A673 (cell line): ENCODE measurements around the gene WWC1.

Experiments
- EZH2 ChIP-seq: fragments of 200-600 bp; sonication (generic); IDR thresholded peaks from 2 replicates; pipeline ENCODE4 v1.6.1; 2017; ENCODE audit warnings: borderline replicate concordance, low read depth, mild to moderate bottlenecking, mixed read lengths, antibody characterized with exemption, low read length; ENCODE audit not compliant: poor library complexity, severe bottlenecking
- TF ChIP-seq, protein P1 (sequence below): fragments of 300-800, 200-600 bp; sonication (generic); conservative IDR thresholded peaks from 2 replicates; pipeline ENCODE4 v1.5.1; 2017; ENCODE audit warnings: low read depth, mild to moderate bottlenecking, antibody characterized with exemption, low read length, moderate library complexity, mixed read lengths

- TF ChIP-seq, protein P1, sequence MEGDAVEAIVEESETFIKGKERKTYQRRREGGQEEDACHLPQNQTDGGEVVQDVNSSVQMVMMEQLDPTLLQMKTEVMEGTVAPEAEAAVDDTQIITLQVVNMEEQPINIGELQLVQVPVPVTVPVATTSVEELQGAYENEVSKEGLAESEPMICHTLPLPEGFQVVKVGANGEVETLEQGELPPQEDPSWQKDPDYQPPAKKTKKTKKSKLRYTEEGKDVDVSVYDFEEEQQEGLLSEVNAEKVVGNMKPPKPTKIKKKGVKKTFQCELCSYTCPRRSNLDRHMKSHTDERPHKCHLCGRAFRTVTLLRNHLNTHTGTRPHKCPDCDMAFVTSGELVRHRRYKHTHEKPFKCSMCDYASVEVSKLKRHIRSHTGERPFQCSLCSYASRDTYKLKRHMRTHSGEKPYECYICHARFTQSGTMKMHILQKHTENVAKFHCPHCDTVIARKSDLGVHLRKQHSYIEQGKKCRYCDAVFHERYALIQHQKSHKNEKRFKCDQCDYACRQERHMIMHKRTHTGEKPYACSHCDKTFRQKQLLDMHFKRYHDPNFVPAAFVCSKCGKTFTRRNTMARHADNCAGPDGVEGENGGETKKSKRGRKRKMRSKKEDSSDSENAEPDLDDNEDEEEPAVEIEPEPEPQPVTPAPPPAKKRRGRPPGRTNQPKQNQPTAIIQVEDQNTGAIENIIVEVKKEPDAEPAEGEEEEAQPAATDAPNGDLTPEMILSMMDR, result no peak
- no peak for TF ChIP-seq EZH2
Observed at GRCh38 chr5:168251259-168251658, 40.2 kb upstream of the WWC1 start.
